HCT116 (cell line): ENCODE results near the gene EGFR. TPM values are rescaled to one million over a fixed set of nuclear protein-coding genes. Genes with fewer than 3 reads are reported as not detected.

ENCODE experiments used
- ATAC-seq: fragments of 200-7000 bp; cut with Tn5 transposase; 2 replicates; pipeline ENCODE4 v1.9.1; 2020; ENCODE audit warnings: mild to moderate bottlenecking, moderate library complexity
- BruUV-seq: library from RNA; stranded (reverse); fragments of 400-500 nt; replicated peaks from 2 replicates; lab custom pipeline; 2021; lab: Mats Ljungman, UMichigan
- CTCF ChIA-PET: fragments of 300-600 bp; sonication (Branson Sonifier 250); formaldehyde crosslinking; loops from one replicate; lab custom pipeline; 2021; ENCODE audit warnings: antibody characterized with exemption; lab: Charles Lee
- POLR2A ChIA-PET: fragments of 300-600, 350-600 bp; sonication (Branson Sonifier 250); formaldehyde crosslinking; loops from one replicate; lab custom pipeline; 2021; ENCODE audit warnings: antibody characterized with exemption; lab: Charles Lee
- RAD21 ChIA-PET, 2 experiments: fragments of 300-600 bp; sonication (Branson Sonifier 250); formaldehyde crosslinking; loops; one replicate each; lab custom pipeline; 2023; ENCODE audit warnings: low total read pairs in 2 of 2; ENCODE audit not compliant: uncharacterized antibody in 2 of 2, unreplicated experiment in 2 of 2, low non-redundant PET in 1 of 2; lab: Charles Lee
- DNase-seq: peaks from one replicate; pipeline ENCODE4 v3.0.0-alpha.2; 2010; ENCODE audit warnings: low read depth, low spot score
- H2AFZ ChIP-seq: fragments of 200-600 bp; shearing (Covaris generic), sonication (generic); 2 replicates; pipeline ENCODE4 v1.6.1; 2017; ENCODE audit warnings: low read depth, mixed run types, mixed read lengths, antibody characterized with exemption, low read length; ENCODE audit not compliant: poor library complexity, severe bottlenecking
- H3K27ac ChIP-seq: 2 replicates; pipeline ENCODE4 v1.5.1; 2012; ENCODE audit warnings: low read depth, low read length
- H3K27me3 ChIP-seq: fragments of 200-600 bp; sonication (generic); 2 replicates; pipeline ENCODE4 v1.6.1; 2016; ENCODE audit warnings: mixed run types, low read length, mixed read lengths; ENCODE audit not compliant: insufficient read depth
- H3K36me3 ChIP-seq, 2 experiments: fragments of 200-500 bp in 1 of 2; fragments of 200-600 bp in 1 of 2; sonication (Bioruptor generic) in 1 of 2; sonication (generic) in 1 of 2; 2 replicates each; pipeline versions ENCODE4 v1.5.1 to v1.6.1; 2014 to 2016; ENCODE audit warnings: low read length in 2 of 2, inconsistent platforms in 1 of 2, mixed read lengths in 1 of 2, mixed run types in 1 of 2; ENCODE audit not compliant: insufficient read depth in 2 of 2, control insufficient read depth in 1 of 2
- H3K4me1 ChIP-seq, 2 experiments: fragments of 200-600 bp in 1 of 2; sonication (generic) in 1 of 2; 2 replicates each; pipeline versions ENCODE4 v1.5.1 to v1.6.1; 2012 to 2017; ENCODE audit warnings: low read length in 2 of 2, inconsistent platforms in 1 of 2, mild to moderate bottlenecking in 1 of 2, mixed read lengths in 1 of 2, mixed run types in 1 of 2, moderate library complexity in 1 of 2; ENCODE audit not compliant: insufficient read depth in 2 of 2, control insufficient read depth in 1 of 2
- H3K4me2 ChIP-seq: fragments of 200-600 bp; sonication (generic); 2 replicates; pipeline ENCODE4 v1.6.1; 2017; ENCODE audit warnings: mixed run types, low read length, mixed read lengths
- H3K4me3 ChIP-seq, 2 experiments: fragments of 200-600 bp in 1 of 2; sonication (generic) in 1 of 2; replicated peaks in 1 of 2; 2 replicates each; pipeline ENCODE4 v1.5.1; 2011 to 2016; ENCODE audit warnings: low read length in 2 of 2, control low read depth in 1 of 2, low read depth in 1 of 2, mild to moderate bottlenecking in 1 of 2, mixed read lengths in 1 of 2, mixed run types in 1 of 2
- H3K79me2 ChIP-seq: fragments of 200-600 bp; sonication (generic); 2 replicates; pipeline ENCODE4 v1.6.1; 2017; ENCODE audit warnings: mild to moderate bottlenecking, mixed run types, low read length, moderate library complexity, mixed read lengths; ENCODE audit not compliant: insufficient read depth
- H3K9ac ChIP-seq: fragments of 200-600 bp; sonication (generic); 2 replicates; pipeline ENCODE4 v1.6.1; 2016; ENCODE audit warnings: low read length, mixed read lengths
- H3K9me2 ChIP-seq: fragments of 200-600 bp; sonication (generic), shearing (Covaris generic); 2 replicates; pipeline ENCODE4 v1.6.1; 2017; ENCODE audit warnings: mixed run types, mild to moderate bottlenecking, moderate library complexity; ENCODE audit not compliant: insufficient read depth
- H3K9me3 ChIP-seq, 2 experiments: fragments of 200-500 bp in 1 of 2; fragments of 200-600 bp in 1 of 2; sonication (Bioruptor generic) in 1 of 2; sonication (generic) in 1 of 2; 2 replicates each; pipeline ENCODE4 v1.6.1; 2014 to 2017; ENCODE audit warnings: low read length in 2 of 2, mixed read lengths in 2 of 2, inconsistent platforms in 1 of 2, low read depth in 1 of 2, mild to moderate bottlenecking in 1 of 2, mixed run types in 1 of 2, moderate library complexity in 1 of 2; ENCODE audit not compliant: control insufficient read depth in 1 of 2, insufficient read depth in 1 of 2
- H4K20me1 ChIP-seq: fragments of 200-600 bp; sonication (generic), shearing (Covaris generic); 2 replicates; pipeline ENCODE4 v1.6.1; 2017; ENCODE audit warnings: mixed run types, mild to moderate bottlenecking, moderate library complexity; ENCODE audit not compliant: insufficient read depth
- ATF3 ChIP-seq: IDR thresholded peaks from 2 replicates; pipeline ENCODE4 v1.6.1; 2012
- CEBPB ChIP-seq: IDR thresholded peaks from 2 replicates; pipeline ENCODE4 v1.6.1; 2012; ENCODE audit warnings: low read depth
- CTCF ChIP-seq, 3 experiments: fragments of 200-600 bp in 1 of 3; sonication (generic) in 1 of 3; IDR thresholded peaks in 2 of 3; conservative IDR thresholded peaks in 1 of 3; 2 replicates each; pipeline ENCODE4 v1.5.1; 2012 to 2017; ENCODE audit warnings: low read depth in 2 of 3, low read length in 2 of 3, antibody characterized with exemption in 1 of 3, borderline replicate concordance in 1 of 3, control low read depth in 1 of 3, mild to moderate bottlenecking in 1 of 3, mixed read lengths in 1 of 3, mixed run types in 1 of 3, moderate library complexity in 1 of 3; ENCODE audit not compliant: insufficient read depth in 1 of 3
- EGR1 ChIP-seq: IDR thresholded peaks from 2 replicates; pipeline ENCODE4 v1.6.1; 2012; ENCODE audit warnings: low read depth
- EZH2 ChIP-seq: fragments of 200-600 bp; sonication (generic); IDR thresholded peaks from 2 replicates; pipeline ENCODE4 v1.6.1; 2017; ENCODE audit warnings: antibody characterized with exemption, mixed run types
- MAX ChIP-seq: IDR thresholded peaks from 2 replicates; pipeline ENCODE4 v1.6.1; 2012
- REST ChIP-seq: IDR thresholded peaks from 2 replicates; pipeline ENCODE4 v1.6.1; 2012; ENCODE audit warnings: low read depth
- SRF ChIP-seq: IDR thresholded peaks from 2 replicates; pipeline ENCODE4 v1.6.1; 2012; ENCODE audit warnings: low read depth
- ZBTB33 ChIP-seq: IDR thresholded peaks from 2 replicates; pipeline ENCODE4 v1.6.1; 2011; ENCODE audit warnings: mild to moderate bottlenecking, low read length, moderate library complexity; ENCODE audit not compliant: insufficient replicate concordance; ENCODE audit errors: extremely low read depth
- intact Hi-C: fragments of 100-400 bp; cut with micrococcal nuclease; formaldehyde crosslinking; loops from 2 replicates; pipeline ENCODE4 v1.10.0; 2022
- total RNA-seq: library from RNA; stranded (reverse); gene quantifications from one replicate; pipeline ENCODE4 v1.2.1, GENCODE V29; 2021; ENCODE audit not compliant: unreplicated experiment

The EGFR gene
- total RNA-seq, 1 experiment from 2014 or later = 71.5 TPM

GRCh38 chr7:55142919-55143600, 124.2 kb downstream of the EGFR start:
- no peaks in the 10 kb centered on the region for H4K20me1 ChIP-seq
- no peaks in the 10 kb centered on the region for H3K9me2 ChIP-seq
- H3K4me1 ChIP-seq = no peaks in the 10 kb centered on the region
- DNase-seq = no peak
- BruUV-seq = no TSS peak
- H2AFZ ChIP-seq = no peak overlapping the region
- H3K79me2 ChIP-seq = 0 out of 2 replicates have a peak, but pooled peaks cover 8% of the 10 kb centered on the region
- H3K4me3 ChIP-seq = no peak overlapping the region
- ATAC-seq = no peak
- intact Hi-C loops = no loop called here
- H3K36me3 ChIP-seq = peaks cover 3 to 25% of the 10 kb centered on the region in 2 experiments; a peak in 1 of 4 replicates
- no peak for TF ChIP-seq EGR1
- TF ChIP-seq SRF = no peak
- TF ChIP-seq CTCF (IDR thresholded peaks at IDR 0.05 in 2 of 3, conservative IDR thresholded peaks at IDR 0.05 in 1 of 3; ENCODE audit: borderline replicate concordance in 1 of 3, insufficient read depth in 1 of 3, low read depth in 2 of 3, low read length in 2 of 3) = no peak
- no peak for TF ChIP-seq ATF3
- TF ChIP-seq REST = no peak
- no peak for TF ChIP-seq EZH2
- TF ChIP-seq CEBPB = no peak
- no peak for TF ChIP-seq ZBTB33
- TF ChIP-seq MAX = no peak
- no peak overlapping the region for H3K9ac ChIP-seq
- no peaks in the 10 kb centered on the region for H3K9me3 ChIP-seq
- POLR2A ChIA-PET = interaction anchor here (2.3 kb wide), 1 partner anchor 10 kb away, joined by 7 read pairs; no protein-coding TSS in a partner anchor
- RAD21 ChIA-PET = no interaction called here
- H3K27me3 ChIP-seq = no peaks in the 10 kb centered on the region
- H3K4me2 ChIP-seq = no peak overlapping the region
- CTCF ChIA-PET = interaction anchor here (0.6 kb wide), 1 partner anchor 57 kb away, joined by 4 read pairs; no protein-coding TSS in a partner anchor
- H3K27ac ChIP-seq = no peak overlapping the region
